BLaER1 (cell line): ENCODE data around the gene ABLIM2.

Experiments
- H3K27ac ChIP-seq: shearing (Covaris generic); formaldehyde crosslinking; 2 replicates; pipeline ENCODE4 v1.8.1; 2022
- H3K27me3 ChIP-seq: shearing (Covaris generic); formaldehyde crosslinking; 2 replicates; pipeline ENCODE4 v1.8.1; 2022
- H3K36me3 ChIP-seq: shearing (Covaris generic); formaldehyde crosslinking; 2 replicates; pipeline ENCODE4 v1.8.1; 2022
- H3K4me1 ChIP-seq: shearing (Covaris generic); formaldehyde crosslinking; 2 replicates; pipeline ENCODE4 v1.8.1; 2022
- H3K4me2 ChIP-seq: shearing (Covaris generic); formaldehyde crosslinking; 2 replicates; pipeline ENCODE4 v1.8.1; 2022
- H3K4me3 ChIP-seq: shearing (Covaris generic); formaldehyde crosslinking; 2 replicates; pipeline ENCODE4 v1.8.1; 2022
- H3K9ac ChIP-seq: shearing (Covaris generic); formaldehyde crosslinking; 2 replicates; pipeline ENCODE4 v1.8.1; 2022
- H3K9me3 ChIP-seq: shearing (Covaris generic); formaldehyde crosslinking; 2 replicates; pipeline ENCODE4 v1.8.1; 2022
- H4K20me1 ChIP-seq: shearing (Covaris generic); formaldehyde crosslinking; 2 replicates; pipeline ENCODE4 v1.8.1; 2022
- Cebpa-rat ChIP-seq: shearing (Covaris generic); IDR thresholded peaks from 2 replicates; pipeline ENCODE4 v1.8.1; 2022

ABLIM2 gene

GRCh38 chr4:8079916-8080753, 78.5 kb downstream of the ABLIM2 start:
- H3K4me1 ChIP-seq: peaks cover 89% of the 10 kb centered on the region
- peak overlapping the region; percentile 54 for H3K27ac ChIP-seq
- H3K9me3 ChIP-seq: peaks cover 11% of the 10 kb centered on the region
- H3K9ac ChIP-seq: peak overlapping the region; percentile 12; the same call in 1 of the 2 replicates
- no peak for TF ChIP-seq Cebpa-rat
- H3K4me3 ChIP-seq: peak overlapping the region; percentile 35
- no peaks in the 10 kb centered on the region; the same call in 1 of the 2 replicates for H4K20me1 ChIP-seq
- no peaks in the 10 kb centered on the region for H3K36me3 ChIP-seq
- no peaks in the 10 kb centered on the region for H3K27me3 ChIP-seq
- H3K4me2 ChIP-seq: peak overlapping the region; percentile 94

GRCh38 chr4:8079031-8079885, 79.4 kb downstream of the ABLIM2 start:
- Histone ChIP-seq H3K9me3 (peaks cover 4% of the 10 kb centered on the region), H3K9ac (no peak overlapping the region), H4K20me1 (no peaks in the 10 kb centered on the region; the same call in 1 of the 2 replicates), H3K27me3 (no peaks in the 10 kb centered on the region), H3K4me2 (peak overlapping the region; percentile 94), H3K27ac (no peak overlapping the region), H3K4me3 (no peak overlapping the region), H3K4me1 (peaks cover 82% of the 10 kb centered on the region), H3K36me3 (no peaks in the 10 kb centered on the region)
- TF ChIP-seq Cebpa-rat: no peak

DNA sequence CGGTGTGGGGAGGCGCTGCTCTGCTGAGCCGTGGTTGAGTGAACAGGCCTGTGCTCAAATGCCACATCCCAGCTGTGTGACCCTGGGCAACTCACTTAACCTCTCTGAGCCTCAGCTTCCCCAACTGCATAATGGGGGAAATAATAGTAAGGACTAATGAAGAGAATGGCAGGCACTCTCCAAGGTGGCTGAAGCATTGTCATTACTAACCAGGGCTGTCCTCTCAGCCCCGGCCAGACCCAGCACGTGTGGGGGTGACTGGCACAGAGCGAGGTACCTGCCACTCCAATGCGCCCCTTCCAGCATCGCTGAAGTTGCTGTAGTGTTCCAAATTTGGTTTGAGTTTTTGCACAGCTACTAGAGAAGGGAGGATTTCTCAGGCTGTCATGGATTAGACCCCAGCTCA, 80.0 kb downstream of the ABLIM2 start:
- Histone ChIP-seq H3K9me3 (no peaks in the 10 kb centered on the region), H4K20me1 (no peaks in the 10 kb centered on the region; the same call in 1 of the 2 replicates), H3K4me1 (peaks cover 76% of the 10 kb centered on the region), H3K4me3 (no peak overlapping the region), H3K9ac (no peak overlapping the region), H3K27ac (no peak overlapping the region), H3K4me2 (peak overlapping the region; percentile 94), H3K36me3 (no peaks in the 10 kb centered on the region), H3K27me3 (no peaks in the 10 kb centered on the region)
- no peak for TF ChIP-seq Cebpa-rat

GRCh38 chr4:8078109-8078494, 80.5 kb downstream of the ABLIM2 start:
- Histone ChIP-seq H3K9ac (no peak overlapping the region), H3K4me1 (peaks cover 71% of the 10 kb centered on the region), H4K20me1 (no peaks in the 10 kb centered on the region; the same call in 1 of the 2 replicates), H3K9me3 (no peaks in the 10 kb centered on the region), H3K27ac (no peak overlapping the region), H3K4me3 (no peak overlapping the region), H3K36me3 (no peaks in the 10 kb centered on the region), H3K4me2 (peak overlapping the region; percentile 94), H3K27me3 (no peaks in the 10 kb centered on the region)
- TF ChIP-seq Cebpa-rat: no peak

- Histone ChIP-seq H3K4me1 (peaks cover 70% of the 10 kb centered on the region), H3K27ac (no peak overlapping the region), H3K4me2 (peak overlapping the region; percentile 94; the same call in 1 of the 2 replicates), H3K4me3 (no peak overlapping the region), H3K27me3 (no peaks in the 10 kb centered on the region), H4K20me1 (no peaks in the 10 kb centered on the region; the same call in 1 of the 2 replicates), H3K36me3 (no peaks in the 10 kb centered on the region), H3K9me3 (no peaks in the 10 kb centered on the region), H3K9ac (no peak overlapping the region)
- no peak for TF ChIP-seq Cebpa-rat
Observed at GRCh38 chr4:8077181-8078108, 81.2 kb downstream of the ABLIM2 start.

- H3K9me3 ChIP-seq: no peaks in the 10 kb centered on the region
Observed at GRCh38 chr4:8076023-8076422, 82.6 kb downstream of the ABLIM2 start.

GRCh38 chr4:8073206-8073863, 85.3 kb downstream of the ABLIM2 start:
- no peak overlapping the region for H3K27ac ChIP-seq
- no peak for TF ChIP-seq Cebpa-rat
- H3K27me3 ChIP-seq: no peaks in the 10 kb centered on the region
- no peak overlapping the region for H3K4me3 ChIP-seq
- no peak overlapping the region for H3K9ac ChIP-seq
- H3K36me3 ChIP-seq: no peaks in the 10 kb centered on the region
- 0 out of 2 replicates have a peak overlapping the region, but pooled peaks have one; percentile 88 for H3K4me2 ChIP-seq
- H3K4me1 ChIP-seq: peaks cover 70% of the 10 kb centered on the region
- H4K20me1 ChIP-seq: no peaks in the 10 kb centered on the region
- no peaks in the 10 kb centered on the region for H3K9me3 ChIP-seq

More at GRCh38 chr4:8076023-8076422, 82.6 kb downstream of the ABLIM2 start:
- Histone ChIP-seq H3K4me1 (peaks cover 70% of the 10 kb centered on the region), H3K36me3 (no peaks in the 10 kb centered on the region), H3K9ac (no peak overlapping the region), H4K20me1 (no peaks in the 10 kb centered on the region; the same call in 1 of the 2 replicates), H3K27ac (no peak overlapping the region), H3K27me3 (no peaks in the 10 kb centered on the region), H3K4me2 (no peak overlapping the region), H3K4me3 (no peak overlapping the region)
- TF ChIP-seq Cebpa-rat: no peak

DNA sequence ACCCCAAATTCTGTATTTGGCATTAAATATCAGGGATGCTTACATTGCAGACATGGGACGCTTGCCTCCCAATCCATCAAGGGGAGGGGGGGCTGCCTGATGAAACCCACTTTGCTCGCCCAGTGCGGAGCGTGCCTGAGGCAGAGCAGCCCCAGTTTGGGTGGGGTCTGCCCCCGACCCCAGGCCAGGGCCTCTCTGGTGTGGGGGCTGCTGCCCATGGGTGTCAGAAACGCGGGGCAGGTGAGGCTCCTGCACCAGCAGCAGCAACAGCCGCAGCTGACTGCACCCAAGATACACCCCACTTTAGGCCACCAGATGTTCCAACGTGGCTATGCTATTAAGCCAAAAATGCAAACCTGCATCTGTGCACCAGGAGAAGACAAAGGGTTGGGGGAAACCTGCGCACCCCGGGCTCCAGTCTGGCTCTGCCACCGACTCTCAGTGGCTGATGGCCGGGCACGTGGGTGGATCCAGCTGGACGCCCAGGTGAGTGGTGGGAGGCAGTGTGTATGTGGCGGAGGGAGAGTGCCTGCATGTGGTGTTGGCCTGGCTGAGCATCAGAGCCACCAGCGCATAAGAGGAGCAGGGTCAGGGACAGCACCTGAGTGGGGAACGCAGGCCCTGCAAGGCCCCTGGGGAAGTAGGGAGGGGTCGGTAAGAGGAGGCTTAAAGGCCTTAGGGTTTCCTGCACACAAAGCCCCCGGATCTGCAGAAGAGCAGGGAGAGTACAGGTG, 86.2 kb downstream of the ABLIM2 start:
- no peaks in the 10 kb centered on the region for H3K9me3 ChIP-seq

More for the DNA sequence above, 86.2 kb downstream of the ABLIM2 start:
- H4K20me1 ChIP-seq: no peaks in the 10 kb centered on the region
- H3K4me3 ChIP-seq: no peak overlapping the region
- TF ChIP-seq Cebpa-rat: no peak
- no peak overlapping the region for H3K27ac ChIP-seq
- H3K36me3 ChIP-seq: no peaks in the 10 kb centered on the region
- peak overlapping the region; percentile 88 for H3K4me2 ChIP-seq
- H3K9ac ChIP-seq: no peak overlapping the region
- H3K27me3 ChIP-seq: no peaks in the 10 kb centered on the region
- peaks cover 70% of the 10 kb centered on the region for H3K4me1 ChIP-seq
